IPS-18a (cell line): ENCODE results near the gene NUDT19.
"Not testable (repeated sequence)": the region's sequence is repeated elsewhere in the genome, so short reads cannot be mapped to it uniquely, and the experiment has no call there.

ENCODE experiments used
- H3K27ac ChIP-seq: one replicate; pipeline ENCODE4 v1.5.1; 2013; ENCODE audit warnings: low read length
- H3K27me3 ChIP-seq: one replicate; pipeline ENCODE4 v1.6.1; 2013; ENCODE audit warnings: mild to moderate bottlenecking, low read length; ENCODE audit not compliant: control insufficient read depth, insufficient read depth
- H3K36me3 ChIP-seq: one replicate; pipeline ENCODE4 v1.6.1; 2013; ENCODE audit warnings: low read depth, low read length; ENCODE audit not compliant: control insufficient read depth
- H3K4me1 ChIP-seq: one replicate; pipeline ENCODE4 v1.6.1; 2013; ENCODE audit warnings: low read depth, low read length; ENCODE audit not compliant: control insufficient read depth
- H3K4me3 ChIP-seq: one replicate; pipeline ENCODE4 v1.5.1; 2013; ENCODE audit warnings: low read length
- H3K9ac ChIP-seq: one replicate; pipeline ENCODE4 v1.6.1; 2013; ENCODE audit warnings: mild to moderate bottlenecking, low read length, moderate library complexity
- H3K9me3 ChIP-seq: one replicate; pipeline ENCODE4 v1.6.1; 2013; ENCODE audit warnings: low read depth, low read length; ENCODE audit not compliant: control insufficient read depth

Gene NUDT19

GRCh38 chr19:32691291-32691951 is at the start of gene NUDT19:
TSS of gene NUDT19 (plus strand) at chr19:32691821. CDS start at chr19:32691961, 140 bp downstream.
- Histone ChIP-seq H3K27ac (no peak within 1 kb of the TSS), H3K9me3 (no peaks in the 10 kb centered on the region), H3K4me3 (peak within 1 kb of the TSS; percentile 50), H3K4me1 (no peaks in the 10 kb centered on the region), H3K36me3 (no peaks in the 10 kb centered on the region), H3K27me3 (peaks cover 23% of the 10 kb centered on the region), H3K9ac (peak within 1 kb of the TSS; percentile 32)

GRCh38 chr19:32642771-32643170 is 48.9 kb upstream of the NUDT19 start:
- H3K36me3 ChIP-seq, result peaks cover 54% of the 10 kb centered on the region

GRCh38 chr19:32646556-32646955 is 45.1 kb upstream of the NUDT19 start:
- peaks cover 43% of the 10 kb centered on the region for H3K36me3 ChIP-seq
- H3K9ac ChIP-seq, result no peak overlapping the region
- H3K9me3 ChIP-seq, result no peaks in the 10 kb centered on the region
- no peak overlapping the region for H3K27ac ChIP-seq
- H3K4me1 ChIP-seq, result no peaks in the 10 kb centered on the region
- no peak overlapping the region for H3K4me3 ChIP-seq
- H3K27me3 ChIP-seq, result no peaks in the 10 kb centered on the region

More at GRCh38 chr19:32642771-32643170, 48.9 kb upstream of the NUDT19 start:
- H3K9me3 ChIP-seq, result no peaks in the 10 kb centered on the region
- H3K27ac ChIP-seq, result no peak overlapping the region
- no peaks in the 10 kb centered on the region for H3K4me1 ChIP-seq
- no peak overlapping the region for H3K9ac ChIP-seq
- H3K4me3 ChIP-seq, result no peak overlapping the region
- no peaks in the 10 kb centered on the region for H3K27me3 ChIP-seq

GRCh38 chr19:32647361-32647760 is 44.3 kb upstream of the NUDT19 start:
- Histone ChIP-seq H3K9ac (no peak overlapping the region), H3K9me3 (no peaks in the 10 kb centered on the region)

GRCh38 chr19:32649751-32650150 is 41.9 kb upstream of the NUDT19 start:
- H3K9me3 ChIP-seq, result no peaks in the 10 kb centered on the region
- no peak overlapping the region for H3K9ac ChIP-seq
- H3K27ac ChIP-seq, result no peak overlapping the region
- no peaks in the 10 kb centered on the region for H3K4me1 ChIP-seq
- H3K36me3 ChIP-seq, result peaks cover 24% of the 10 kb centered on the region
- no peaks in the 10 kb centered on the region for H3K27me3 ChIP-seq
- no peak overlapping the region for H3K4me3 ChIP-seq

More at GRCh38 chr19:32647361-32647760, 44.3 kb upstream of the NUDT19 start:
- no peaks in the 10 kb centered on the region for H3K27me3 ChIP-seq
- peaks cover 36% of the 10 kb centered on the region for H3K36me3 ChIP-seq
- H3K4me3 ChIP-seq, result no peak overlapping the region
- H3K4me1 ChIP-seq, result no peaks in the 10 kb centered on the region
- H3K27ac ChIP-seq, result no peak overlapping the region

GRCh38 chr19:32650671-32651070 is 41.0 kb upstream of the NUDT19 start:
- Histone ChIP-seq H3K27ac (no peak overlapping the region), H3K9me3 (no peaks in the 10 kb centered on the region), H3K9ac (no peak overlapping the region), H3K36me3 (peaks cover 24% of the 10 kb centered on the region), H3K4me1 (no peaks in the 10 kb centered on the region), H3K4me3 (no peak overlapping the region), H3K27me3 (no peaks in the 10 kb centered on the region)

- peaks cover 24% of the 10 kb centered on the region for H3K36me3 ChIP-seq
Measured at GRCh38 chr19:32651729-32652140, 39.9 kb upstream of the NUDT19 start.

GRCh38 chr19:32652331-32652730 is 39.3 kb upstream of the NUDT19 start:
- not testable (repeated sequence) for H3K4me1 ChIP-seq, H3K9me3 ChIP-seq, H3K9ac ChIP-seq, H3K4me3 ChIP-seq, H3K27ac ChIP-seq, H3K27me3 ChIP-seq
- H3K36me3 ChIP-seq, result peaks cover 21% of the 10 kb centered on the region

More at GRCh38 chr19:32651729-32652140, 39.9 kb upstream of the NUDT19 start:
- Histone ChIP-seq H3K9me3 (no peaks in the 10 kb centered on the region), H3K27me3 (no peaks in the 10 kb centered on the region), H3K9ac (no peak overlapping the region), H3K4me3 (no peak overlapping the region), H3K4me1 (no peaks in the 10 kb centered on the region), H3K27ac (no peak overlapping the region)

GRCh38 chr19:32652894-32653598 is 38.6 kb upstream of the NUDT19 start:
- Histone ChIP-seq H3K4me1 (no peaks in the 10 kb centered on the region), H3K9me3 (no peaks in the 10 kb centered on the region), H3K27ac (no peak overlapping the region), H3K27me3 (no peaks in the 10 kb centered on the region), H3K9ac (no peak overlapping the region), H3K4me3 (no peak overlapping the region), H3K36me3 (peaks cover 13% of the 10 kb centered on the region)

GRCh38 chr19:32653599-32653915 is 38.1 kb upstream of the NUDT19 start:
- H3K36me3 ChIP-seq, result peaks cover 14% of the 10 kb centered on the region
- no peak overlapping the region for H3K27ac ChIP-seq
- no peaks in the 10 kb centered on the region for H3K9me3 ChIP-seq
- no peaks in the 10 kb centered on the region for H3K4me1 ChIP-seq
- no peaks in the 10 kb centered on the region for H3K27me3 ChIP-seq
- H3K9ac ChIP-seq, result no peak overlapping the region
- H3K4me3 ChIP-seq, result no peak overlapping the region

- not testable (repeated sequence) for H3K4me1 ChIP-seq, H3K27me3 ChIP-seq, H3K27ac ChIP-seq, H3K4me3 ChIP-seq, H3K36me3 ChIP-seq, H3K9me3 ChIP-seq, H3K9ac ChIP-seq
Measured at GRCh38 chr19:32656379-32656778, 35.2 kb upstream of the NUDT19 start.

- H3K4me1 ChIP-seq, result no peaks in the 10 kb centered on the region
- peaks cover 7% of the 10 kb centered on the region for H3K36me3 ChIP-seq
- no peak overlapping the region for H3K27ac ChIP-seq
- H3K9ac ChIP-seq, result no peak overlapping the region
- H3K27me3 ChIP-seq, result no peaks in the 10 kb centered on the region
- no peak overlapping the region for H3K4me3 ChIP-seq
- H3K9me3 ChIP-seq, result no peaks in the 10 kb centered on the region
Measured at GRCh38 chr19:32658075-32658474, 33.5 kb upstream of the NUDT19 start.
